Natural killer cell (primary cell): ENCODE measurements around the gene TAF11L13. TPM values are rescaled to one million over a fixed set of nuclear protein-coding genes. Genes with fewer than 3 reads are reported as not detected.
"Not testable (repeated sequence)": the region's sequence is repeated elsewhere in the genome, so short reads cannot be mapped to it uniquely, and the experiment has no call there.

Experiments
- ATAC-seq, 3 donors: fragments of 150-1000 bp in 2 of 3; fragments of 200-7000 bp in 1 of 3; cut with Tn5 transposase; 1 replicate in 1 of 3; 2 replicates in 2 of 3; pipeline ENCODE4 v1.10.0; 2021; ENCODE audit warnings: mild to moderate bottlenecking in 2 of 3, moderate library complexity in 2 of 3
- DNase-seq, 2 donors: peaks; one replicate each; pipeline versions ENCODE4 v3.0.0 to v3.0.0-alpha.2; 2013 to 2021; ENCODE audit warnings: mixed read lengths in 1 of 2
- H3K27ac ChIP-seq: one replicate; pipeline ENCODE4 v1.5.1; 2013; ENCODE audit warnings: mild to moderate bottlenecking, low read length
- H3K27me3 ChIP-seq: one replicate; pipeline ENCODE4 v1.6.1; 2013; ENCODE audit warnings: low read length; ENCODE audit not compliant: control insufficient read depth, insufficient read depth
- H3K36me3 ChIP-seq: one replicate; pipeline ENCODE4 v1.6.1; 2013; ENCODE audit warnings: low read length; ENCODE audit not compliant: control insufficient read depth, insufficient read depth
- H3K4me1 ChIP-seq: one replicate; pipeline ENCODE4 v1.6.1; 2013; ENCODE audit warnings: low read length; ENCODE audit not compliant: control insufficient read depth, insufficient read depth
- H3K4me3 ChIP-seq: one replicate; pipeline ENCODE4 v1.5.1; 2013; ENCODE audit warnings: low read length
- H3K9me3 ChIP-seq: one replicate; pipeline ENCODE4 v1.6.1; 2013; ENCODE audit warnings: low read length; ENCODE audit not compliant: control insufficient read depth, insufficient read depth
- H3K27ac Mint-ChIP-seq, 2 donors: one replicate each; pipeline ENCODE4 v1.8.0; 2022; ENCODE audit warnings: mild to moderate bottlenecking in 2 of 2, mixed read lengths in 2 of 2, moderate library complexity in 1 of 2
- H3K27me3 Mint-ChIP-seq, 2 donors: one replicate each; pipeline ENCODE4 v1.8.0; 2022; ENCODE audit warnings: low read depth in 2 of 2, mixed read lengths in 2 of 2
- H3K36me3 Mint-ChIP-seq: one replicate; pipeline ENCODE4 v1.8.0; 2022; ENCODE audit warnings: mixed read lengths
- H3K4me1 Mint-ChIP-seq, 2 donors: one replicate each; pipeline ENCODE4 v1.8.0; 2022; ENCODE audit warnings: mixed read lengths in 2 of 2
- H3K4me3 Mint-ChIP-seq: one replicate; pipeline ENCODE4 v1.8.0; 2022; ENCODE audit warnings: mild to moderate bottlenecking, moderate library complexity, mixed read lengths
- H3K9me3 Mint-ChIP-seq, 2 donors: one replicate each; pipeline ENCODE4 v1.8.0; 2022; ENCODE audit warnings: mixed read lengths in 2 of 2
- WGBS: methylation state at CpG from one replicate; pipeline ENCODE4 v1.1.7; 2013; ENCODE audit warnings: missing lambda C conversion rate; ENCODE audit not compliant: insufficient coverage; 5-methylcytosine and 5-hydroxymethylcytosine counted together
- intact Hi-C: fragments of 100-400 bp; cut with micrococcal nuclease; formaldehyde crosslinking; loops from one replicate; pipeline ENCODE4 v1.14.2; 2022
- total RNA-seq, 4 donors: library from RNA; stranded (reverse); fragments of 120-200 nt in 1 of 4; gene quantifications; one replicate each; pipeline versions ENCODE4 v1.2.3 to v1.2.4, GENCODE V29; 2013 to 2022
- TF ChIP-seq, protein P1 (sequence below): fragments of 200-600 bp; IDR thresholded peaks from one replicate; pipeline ENCODE4 v1.8.0; 2022; ENCODE audit warnings: antibody characterized with exemption

TAF11L13 gene
- total RNA-seq, 3 donors from 2014 or later (not counting 1 experiment from before 2014, with no cell fraction given), result not detected

DNA sequence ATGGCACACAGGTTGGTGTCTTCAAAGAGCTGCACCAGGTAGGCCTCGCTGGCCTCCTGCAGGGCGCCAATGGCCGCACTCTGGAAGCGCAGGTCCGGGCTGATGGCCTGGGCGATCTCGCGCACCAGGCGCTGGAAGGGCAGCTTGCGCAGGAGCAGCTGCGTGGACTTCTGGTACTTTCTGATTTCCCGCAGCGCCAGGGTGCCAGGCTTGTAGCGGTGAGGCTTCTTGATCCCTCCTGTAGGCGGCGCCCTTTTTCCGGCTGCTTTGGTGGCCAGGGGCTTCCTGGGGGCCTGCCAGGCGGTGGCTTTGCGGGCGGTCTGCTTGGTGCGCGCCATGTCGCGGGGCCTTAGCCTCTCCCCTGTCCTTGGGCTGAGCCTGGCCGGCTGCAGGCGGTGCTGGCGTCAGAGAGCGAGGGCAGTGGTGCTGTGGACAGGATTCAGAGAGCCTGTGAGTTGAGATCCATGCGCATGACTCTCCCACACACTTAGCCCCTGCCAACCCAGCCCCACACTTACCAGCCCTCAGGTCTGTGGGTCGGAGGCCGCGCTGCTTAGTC is 23.4 kb downstream of the TAF11L13 start:
- intact Hi-C loops, H3K9me3 Mint-ChIP-seq, ATAC-seq, H3K27me3 Mint-ChIP-seq, H3K27ac ChIP-seq, H3K4me1 Mint-ChIP-seq, DNase-seq, H3K27ac Mint-ChIP-seq, H3K4me1 ChIP-seq, H3K36me3 ChIP-seq, H3K27me3 ChIP-seq, H3K4me3 ChIP-seq, H3K4me3 Mint-ChIP-seq, H3K9me3 ChIP-seq: not testable (repeated sequence)
- peaks cover 19% of the 10 kb centered on the region for H3K36me3 Mint-ChIP-seq
- WGBS, result 97% methylated on average over 32 of the region's 32 CpGs

DNA sequence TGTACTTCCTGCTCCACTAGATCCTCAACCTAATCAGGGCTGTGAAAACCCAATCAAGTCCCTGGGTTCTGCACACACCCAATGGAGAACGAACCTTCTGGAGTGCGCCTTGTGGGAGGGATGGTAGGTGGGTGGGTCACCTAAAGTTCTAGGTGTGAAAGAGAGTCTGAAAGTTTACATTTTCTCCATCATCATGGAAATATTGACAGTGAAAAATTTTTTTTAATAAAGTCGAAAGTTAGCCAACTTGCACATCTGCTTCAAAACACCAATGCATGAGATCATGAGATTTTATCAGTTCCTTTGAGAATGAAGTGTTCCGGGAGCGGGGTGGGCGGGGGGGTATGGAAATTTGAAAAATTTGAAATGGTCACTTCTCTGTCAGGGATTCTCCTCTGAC is 24.0 kb downstream of the TAF11L13 start:
- Histone ChIP-seq H3K27me3 (no peaks in the 10 kb centered on the region), H3K4me3 (no peak overlapping the region), H3K4me1 (no peaks in the 10 kb centered on the region), H3K9me3 (no peaks in the 10 kb centered on the region), H3K27ac (no peak overlapping the region), H3K36me3 (no peaks in the 10 kb centered on the region)
- Mint-ChIP-seq H3K27ac (no peak overlapping the region), H3K36me3 (peaks cover 22% of the 10 kb centered on the region), H3K9me3 (peaks cover 12% of the 10 kb centered on the region in 2 donors), H3K4me1 (no peaks in the 10 kb centered on the region), H3K27me3 (no peaks in the 10 kb centered on the region), H3K4me3 (no peak overlapping the region)
- WGBS, result no CpG with 5 or more reads among the region's 6 CpGs
- DNase-seq (no peak), ATAC-seq (no peak)
- TF ChIP-seq, protein P1, sequence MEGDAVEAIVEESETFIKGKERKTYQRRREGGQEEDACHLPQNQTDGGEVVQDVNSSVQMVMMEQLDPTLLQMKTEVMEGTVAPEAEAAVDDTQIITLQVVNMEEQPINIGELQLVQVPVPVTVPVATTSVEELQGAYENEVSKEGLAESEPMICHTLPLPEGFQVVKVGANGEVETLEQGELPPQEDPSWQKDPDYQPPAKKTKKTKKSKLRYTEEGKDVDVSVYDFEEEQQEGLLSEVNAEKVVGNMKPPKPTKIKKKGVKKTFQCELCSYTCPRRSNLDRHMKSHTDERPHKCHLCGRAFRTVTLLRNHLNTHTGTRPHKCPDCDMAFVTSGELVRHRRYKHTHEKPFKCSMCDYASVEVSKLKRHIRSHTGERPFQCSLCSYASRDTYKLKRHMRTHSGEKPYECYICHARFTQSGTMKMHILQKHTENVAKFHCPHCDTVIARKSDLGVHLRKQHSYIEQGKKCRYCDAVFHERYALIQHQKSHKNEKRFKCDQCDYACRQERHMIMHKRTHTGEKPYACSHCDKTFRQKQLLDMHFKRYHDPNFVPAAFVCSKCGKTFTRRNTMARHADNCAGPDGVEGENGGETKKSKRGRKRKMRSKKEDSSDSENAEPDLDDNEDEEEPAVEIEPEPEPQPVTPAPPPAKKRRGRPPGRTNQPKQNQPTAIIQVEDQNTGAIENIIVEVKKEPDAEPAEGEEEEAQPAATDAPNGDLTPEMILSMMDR, result no peak
- intact Hi-C loops, result no loop called here

DNA sequence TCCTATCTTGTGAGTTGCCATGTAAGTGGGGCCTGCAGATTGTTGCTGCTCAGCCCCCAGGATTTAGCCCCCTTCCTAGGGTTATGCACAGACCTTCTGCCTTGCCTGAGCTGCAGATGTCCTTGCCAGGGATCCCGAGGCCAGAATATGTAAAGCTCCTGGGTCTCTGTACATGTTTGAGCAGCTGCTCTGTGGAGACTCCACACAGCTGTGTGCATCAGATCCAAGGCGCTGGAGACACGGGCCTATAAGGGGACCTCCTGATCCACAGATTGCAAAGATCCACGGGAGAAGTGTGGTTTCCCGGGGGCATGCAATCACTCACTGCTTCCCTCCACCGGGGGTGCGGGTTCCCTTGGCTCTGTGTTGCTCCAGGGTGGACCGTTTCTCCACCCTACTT is 31.3 kb downstream of the TAF11L13 start:
- whole genome bisulfite sequencing, result 91% methylated on average over 7 of the region's 8 CpGs
- H3K4me3 Mint-ChIP-seq, result no peak overlapping the region
- H3K27ac ChIP-seq, result no peak overlapping the region
- H3K36me3 ChIP-seq, result no peaks in the 10 kb centered on the region
- H3K9me3 ChIP-seq, result peaks cover 10% of the 10 kb centered on the region
- H3K27ac Mint-ChIP-seq, result no peak overlapping the region
- H3K4me3 ChIP-seq, result no peak overlapping the region
- H3K4me1 ChIP-seq, result no peaks in the 10 kb centered on the region
- ATAC-seq (no peak), DNase-seq (no peak)
- no peaks in the 10 kb centered on the region for H3K27me3 Mint-ChIP-seq
- H3K4me1 Mint-ChIP-seq, result no peaks in the 10 kb centered on the region
- intact Hi-C loops, result no loop called here
- TF ChIP-seq, protein P1, result no peak
- no peaks in the 10 kb centered on the region for H3K27me3 ChIP-seq
- H3K36me3 Mint-ChIP-seq, result peaks cover 25% of the 10 kb centered on the region
- peaks cover 14 to 22% of the 10 kb centered on the region in 2 donors for H3K9me3 Mint-ChIP-seq

DNA sequence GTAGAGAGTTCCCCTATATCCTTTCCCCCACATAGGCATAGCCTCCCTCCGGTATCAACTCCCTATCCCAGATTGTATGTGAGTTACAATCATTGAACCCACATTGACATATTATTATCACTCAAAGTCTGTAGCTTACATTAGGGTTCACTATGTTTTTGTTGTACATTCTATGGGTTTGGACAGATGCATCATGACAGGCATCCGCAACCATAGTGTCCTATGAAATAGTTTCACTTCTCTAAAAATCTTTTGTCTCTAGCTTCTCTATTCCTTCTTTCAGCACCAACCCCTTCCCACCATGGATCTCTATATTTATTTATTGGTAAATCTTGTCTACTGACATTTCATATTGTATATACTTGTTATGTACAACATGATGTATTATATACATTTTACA is 33.9 kb downstream of the TAF11L13 start:
- Mint-ChIP-seq H3K4me1 (no peaks in the 10 kb centered on the region), H3K4me3 (no peak overlapping the region), H3K36me3 (peaks cover 21% of the 10 kb centered on the region), H3K27ac (no peak overlapping the region), H3K9me3 (peaks cover 10 to 22% of the 10 kb centered on the region in 2 donors), H3K27me3 (no peaks in the 10 kb centered on the region)
- no CpG with 5 or more reads among the region's 2 CpGs for WGBS
- no peaks in the 10 kb centered on the region for H3K27me3 ChIP-seq
- DNase-seq, result no peak
- H3K9me3 ChIP-seq, result peaks cover 17% of the 10 kb centered on the region
- no peaks in the 10 kb centered on the region for H3K36me3 ChIP-seq
- intact Hi-C loops, result no loop called here
- no peak overlapping the region for H3K27ac ChIP-seq
- TF ChIP-seq, protein P1, result no peak
- H3K4me1 ChIP-seq, result no peaks in the 10 kb centered on the region
- no peak for ATAC-seq
- H3K4me3 ChIP-seq, result no peak overlapping the region
